Measurements from ENCODE around the gene ACSF2.

- TF ChIP-seq, protein P1, sequence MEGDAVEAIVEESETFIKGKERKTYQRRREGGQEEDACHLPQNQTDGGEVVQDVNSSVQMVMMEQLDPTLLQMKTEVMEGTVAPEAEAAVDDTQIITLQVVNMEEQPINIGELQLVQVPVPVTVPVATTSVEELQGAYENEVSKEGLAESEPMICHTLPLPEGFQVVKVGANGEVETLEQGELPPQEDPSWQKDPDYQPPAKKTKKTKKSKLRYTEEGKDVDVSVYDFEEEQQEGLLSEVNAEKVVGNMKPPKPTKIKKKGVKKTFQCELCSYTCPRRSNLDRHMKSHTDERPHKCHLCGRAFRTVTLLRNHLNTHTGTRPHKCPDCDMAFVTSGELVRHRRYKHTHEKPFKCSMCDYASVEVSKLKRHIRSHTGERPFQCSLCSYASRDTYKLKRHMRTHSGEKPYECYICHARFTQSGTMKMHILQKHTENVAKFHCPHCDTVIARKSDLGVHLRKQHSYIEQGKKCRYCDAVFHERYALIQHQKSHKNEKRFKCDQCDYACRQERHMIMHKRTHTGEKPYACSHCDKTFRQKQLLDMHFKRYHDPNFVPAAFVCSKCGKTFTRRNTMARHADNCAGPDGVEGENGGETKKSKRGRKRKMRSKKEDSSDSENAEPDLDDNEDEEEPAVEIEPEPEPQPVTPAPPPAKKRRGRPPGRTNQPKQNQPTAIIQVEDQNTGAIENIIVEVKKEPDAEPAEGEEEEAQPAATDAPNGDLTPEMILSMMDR (IDR thresholded peaks at IDR 0.05) = no peak
- no peak for TF ChIP-seq GABPA (IDR thresholded peaks at IDR 0.05; ENCODE audit: low read depth)
- TF ChIP-seq, protein P2, sequence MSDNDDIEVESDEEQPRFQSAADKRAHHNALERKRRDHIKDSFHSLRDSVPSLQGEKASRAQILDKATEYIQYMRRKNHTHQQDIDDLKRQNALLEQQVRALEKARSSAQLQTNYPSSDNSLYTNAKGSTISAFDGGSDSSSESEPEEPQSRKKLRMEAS (IDR thresholded peaks at IDR 0.05; ENCODE audit: low read depth) = no peak
- no peak for TF ChIP-seq POLR2AphosphoS5 (IDR thresholded peaks at IDR 0.05; ENCODE audit: low read depth, low read length)
- TF ChIP-seq EZH2phosphoT487 (IDR thresholded peaks at IDR 0.05; ENCODE audit: borderline replicate concordance, low read depth) = no peak
- TF ChIP-seq EP300 (IDR thresholded peaks at IDR 0.05; ENCODE audit: borderline replicate concordance in 1 of 2, low read depth in 1 of 2, low read length in 1 of 2) = no peak
- no peak for TF ChIP-seq ZBTB33 (IDR thresholded peaks at IDR 0.05; ENCODE audit: borderline replicate concordance, low read depth)
- TF ChIP-seq USF2 (IDR thresholded peaks at IDR 0.05; ENCODE audit: borderline replicate concordance, low read depth, low read length) = no peak
- no peak for TF ChIP-seq USF1 (IDR thresholded peaks at IDR 0.05; ENCODE audit: borderline replicate concordance, low read depth)
- TF ChIP-seq SIN3A (IDR thresholded peaks at IDR 0.05; ENCODE audit: borderline replicate concordance, low read depth, low read length) = no peak
- TF ChIP-seq, protein P3, sequence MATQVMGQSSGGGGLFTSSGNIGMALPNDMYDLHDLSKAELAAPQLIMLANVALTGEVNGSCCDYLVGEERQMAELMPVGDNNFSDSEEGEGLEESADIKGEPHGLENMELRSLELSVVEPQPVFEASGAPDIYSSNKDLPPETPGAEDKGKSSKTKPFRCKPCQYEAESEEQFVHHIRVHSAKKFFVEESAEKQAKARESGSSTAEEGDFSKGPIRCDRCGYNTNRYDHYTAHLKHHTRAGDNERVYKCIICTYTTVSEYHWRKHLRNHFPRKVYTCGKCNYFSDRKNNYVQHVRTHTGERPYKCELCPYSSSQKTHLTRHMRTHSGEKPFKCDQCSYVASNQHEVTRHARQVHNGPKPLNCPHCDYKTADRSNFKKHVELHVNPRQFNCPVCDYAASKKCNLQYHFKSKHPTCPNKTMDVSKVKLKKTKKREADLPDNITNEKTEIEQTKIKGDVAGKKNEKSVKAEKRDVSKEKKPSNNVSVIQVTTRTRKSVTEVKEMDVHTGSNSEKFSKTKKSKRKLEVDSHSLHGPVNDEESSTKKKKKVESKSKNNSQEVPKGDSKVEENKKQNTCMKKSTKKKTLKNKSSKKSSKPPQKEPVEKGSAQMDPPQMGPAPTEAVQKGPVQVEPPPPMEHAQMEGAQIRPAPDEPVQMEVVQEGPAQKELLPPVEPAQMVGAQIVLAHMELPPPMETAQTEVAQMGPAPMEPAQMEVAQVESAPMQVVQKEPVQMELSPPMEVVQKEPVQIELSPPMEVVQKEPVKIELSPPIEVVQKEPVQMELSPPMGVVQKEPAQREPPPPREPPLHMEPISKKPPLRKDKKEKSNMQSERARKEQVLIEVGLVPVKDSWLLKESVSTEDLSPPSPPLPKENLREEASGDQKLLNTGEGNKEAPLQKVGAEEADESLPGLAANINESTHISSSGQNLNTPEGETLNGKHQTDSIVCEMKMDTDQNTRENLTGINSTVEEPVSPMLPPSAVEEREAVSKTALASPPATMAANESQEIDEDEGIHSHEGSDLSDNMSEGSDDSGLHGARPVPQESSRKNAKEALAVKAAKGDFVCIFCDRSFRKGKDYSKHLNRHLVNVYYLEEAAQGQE (IDR thresholded peaks at IDR 0.05; ENCODE audit: low read depth, low read length) = no peak
Observed at GRCh38 chr17:50517011-50517410, 91.0 kb downstream of the ACSF2 start.

All from SK-N-SH (cell line).